GM19438 (cell line): ENCODE measurements around the gene CLCNKA.
A peak's percentile ranks its signal among the peaks of the same experiment; 100 is the strongest.
"Not testable (repeated sequence)": the region's sequence is repeated elsewhere in the genome, so short reads cannot be mapped to it uniquely, and the experiment has no call there.

Experiments used
- ATAC-seq: cut with Tn5 transposase; IDR thresholded peaks from one replicate; pipeline ENCODE4 v1.9.1; 2021; ENCODE audit warnings: low read depth; ENCODE audit not compliant: unreplicated experiment

The CLCNKA gene

DNA sequence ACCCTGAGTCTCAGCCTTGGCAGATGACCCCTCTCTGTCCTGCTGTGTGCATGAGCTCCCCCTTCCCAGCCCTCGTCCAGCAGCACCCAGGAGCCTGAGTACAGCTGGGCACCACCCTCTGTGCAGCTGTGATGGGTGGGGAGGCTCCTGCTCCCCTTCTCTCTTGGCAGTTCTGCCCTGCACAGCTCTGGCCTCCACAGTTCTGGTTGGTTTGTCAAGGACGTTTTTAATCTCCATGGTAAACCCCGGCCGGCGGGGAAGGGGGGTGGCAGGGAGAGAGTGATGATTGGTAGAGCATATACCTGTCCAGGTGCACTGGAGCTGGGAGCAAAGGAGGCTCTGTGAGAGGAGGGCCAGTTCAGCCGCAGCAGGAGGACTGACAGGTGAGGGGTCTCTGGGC, at the start of gene CLCNKA:
TSS of gene CLCNKA (plus strand) at position 356 of the 400 bp plus-strand sequence. CDS start 584 bp downstream, outside the sequence.
- no peak for ATAC-seq

DNA sequence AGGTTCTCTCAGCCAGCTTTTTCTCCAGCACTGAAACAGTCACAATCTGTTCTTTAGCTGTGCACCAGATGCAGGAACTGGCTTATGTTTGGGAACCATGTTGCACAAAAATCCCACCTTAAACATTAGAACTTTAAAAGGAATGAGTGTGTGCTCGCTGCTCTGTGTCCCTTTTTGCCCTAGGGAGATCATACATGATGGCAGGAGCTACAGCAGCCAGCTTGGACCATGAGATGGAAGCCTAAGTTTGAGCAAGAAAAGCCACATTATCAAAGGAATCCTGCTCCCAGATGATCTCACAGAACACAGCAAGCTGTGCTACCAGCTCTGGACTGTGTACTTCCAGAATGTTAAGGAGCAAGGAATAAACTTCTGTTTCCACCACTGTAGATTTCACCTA, 49.4 kb upstream of the CLCNKA start:
- no peak for ATAC-seq

- ATAC-seq = no peak
Measured at GRCh38 chr1:15973772-15974171, 48.1 kb upstream of the CLCNKA start.

DNA sequence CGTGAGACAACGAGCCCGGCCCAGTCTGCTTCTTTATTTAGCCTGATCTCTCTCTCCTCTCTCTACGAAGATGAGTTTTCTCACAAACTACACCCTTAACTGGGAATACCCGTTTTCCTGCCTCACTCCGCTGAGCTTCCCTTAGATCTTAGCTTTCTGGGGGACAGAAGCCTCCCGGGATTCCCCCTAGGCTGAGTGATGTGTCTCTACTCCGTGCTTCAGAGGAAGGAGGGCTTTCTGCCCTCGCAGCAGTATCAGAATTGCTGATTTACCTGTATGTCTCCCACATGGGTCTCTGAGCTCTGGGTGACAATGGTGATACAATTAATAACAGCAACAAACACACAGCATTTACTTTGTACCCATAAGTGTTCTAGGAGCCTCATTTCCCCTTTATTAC, 47.0 kb upstream of the CLCNKA start:
- ATAC-seq = peak; percentile 43

DNA sequence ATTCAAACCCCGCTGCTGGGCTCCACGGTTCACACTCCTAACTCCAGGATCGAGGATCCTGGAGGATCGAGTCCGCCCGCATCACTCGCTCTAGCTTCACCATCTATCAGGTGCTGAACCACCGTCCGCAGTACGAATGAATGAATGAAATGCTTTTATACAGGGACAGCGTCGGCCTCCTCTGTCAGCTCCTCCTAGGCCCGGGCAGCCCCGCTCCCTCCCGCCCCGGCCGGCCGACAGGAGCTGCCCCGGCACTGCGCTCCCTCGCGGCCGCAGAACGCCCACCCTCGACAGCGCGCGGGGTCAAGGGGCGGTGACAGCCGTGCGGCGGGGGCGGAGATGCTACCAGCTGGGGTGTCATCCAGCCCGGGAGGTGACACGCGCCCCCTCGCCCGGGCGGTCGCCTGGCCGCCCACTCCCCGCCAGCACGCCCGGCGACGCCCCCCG, 46.5 kb upstream of the CLCNKA start:
- ATAC-seq = peak; percentile 49

- ATAC-seq = peak; percentile 60
Measured at GRCh38 chr1:15975805-15976680, 45.8 kb upstream of the CLCNKA start, which contains the start of gene ZBTB17. ZBTB17 (minus strand) TSS chr1:15976101; CDS start chr1:15948495, 27,606 bp downstream.

GRCh38 chr1:15977947-15978346, 43.9 kb upstream of the CLCNKA start:
- not testable (repeated sequence) for ATAC-seq

DNA sequence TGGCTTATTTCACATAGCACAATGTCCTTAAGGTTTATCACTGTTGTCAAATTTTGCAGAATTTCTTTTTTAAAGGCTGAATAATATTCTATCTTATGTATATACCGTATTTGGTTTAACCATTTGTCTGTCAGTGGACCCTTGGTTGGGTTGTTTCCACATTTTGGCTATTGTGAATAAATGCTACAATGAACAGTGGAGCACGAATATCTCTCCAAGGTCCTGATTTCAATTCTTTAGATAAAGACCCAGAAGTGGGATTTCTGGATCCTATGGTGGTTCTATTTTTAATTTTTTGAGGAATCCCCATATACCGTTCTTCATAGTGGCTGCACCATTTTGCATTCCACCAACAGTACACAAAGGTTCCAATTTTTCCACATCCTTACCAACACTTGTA, 40.2 kb upstream of the CLCNKA start:
- no peak for ATAC-seq

DNA sequence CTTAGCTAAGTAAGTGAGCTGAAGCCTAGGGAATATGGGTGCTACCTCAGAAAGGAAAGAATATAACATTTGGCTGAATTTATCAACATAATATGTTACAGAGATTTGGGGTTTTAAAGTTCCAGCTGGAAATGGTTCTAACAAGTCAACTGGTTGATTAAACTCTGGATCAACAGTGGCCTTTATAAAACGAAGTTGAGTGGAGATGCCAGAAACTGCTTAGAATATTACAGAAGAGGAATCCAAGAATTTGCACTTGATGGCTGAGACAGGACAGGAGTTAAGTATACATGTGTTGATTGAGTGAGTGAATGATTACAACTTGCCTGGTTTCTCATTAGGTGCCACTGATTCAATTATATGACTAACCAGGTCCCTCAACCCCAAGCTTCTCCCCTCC, 38.6 kb upstream of the CLCNKA start:
- no peak for ATAC-seq

GRCh38 chr1:15985611-15986297, 36.1 kb upstream of the CLCNKA start:
- no peak for ATAC-seq

DNA sequence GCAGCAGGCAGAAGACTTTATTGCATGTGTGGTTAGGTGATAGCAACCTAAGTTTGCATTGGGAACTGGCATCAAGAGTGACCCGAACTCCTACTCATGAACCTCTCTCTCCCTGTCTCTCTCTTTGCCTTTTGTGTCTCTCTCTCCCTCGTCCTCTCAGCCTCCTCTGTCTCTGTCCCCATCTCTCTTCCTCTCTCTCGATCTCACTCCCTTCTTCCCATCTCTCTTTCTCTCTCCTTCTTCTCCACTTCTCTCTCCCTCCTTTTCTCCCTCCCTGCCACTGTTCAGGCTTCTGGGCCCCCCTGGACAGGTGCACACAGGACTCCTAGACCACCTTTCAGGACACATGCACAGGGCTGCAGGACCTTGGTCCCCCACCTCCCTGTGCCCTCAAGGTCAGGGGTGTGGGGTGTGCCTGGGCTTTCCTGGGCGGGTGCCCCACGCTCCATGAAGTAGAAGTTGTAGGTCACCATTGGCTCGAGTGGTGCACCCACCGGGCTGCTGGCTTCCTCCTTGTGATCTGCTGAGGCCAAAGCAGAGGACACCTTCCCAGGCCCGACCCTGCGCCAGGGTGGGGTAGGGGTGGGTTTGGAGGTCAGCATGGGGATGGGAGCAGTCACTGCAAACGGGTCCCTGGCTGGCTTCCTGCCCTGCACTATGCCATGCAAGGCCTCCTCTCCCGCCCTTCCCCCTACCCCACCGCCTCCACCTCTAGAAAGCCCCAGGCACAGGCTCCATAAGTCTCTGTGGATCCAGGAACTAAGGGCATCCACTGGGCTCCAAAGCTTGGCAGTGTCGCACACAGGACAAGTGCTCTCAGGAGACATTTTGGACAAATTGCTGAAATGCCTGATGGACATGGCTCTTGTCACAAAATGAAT, 32.7 kb upstream of the CLCNKA start:
- no peak for ATAC-seq

GRCh38 chr1:15989776-15990175, 32.1 kb upstream of the CLCNKA start:
- no peak for ATAC-seq

DNA sequence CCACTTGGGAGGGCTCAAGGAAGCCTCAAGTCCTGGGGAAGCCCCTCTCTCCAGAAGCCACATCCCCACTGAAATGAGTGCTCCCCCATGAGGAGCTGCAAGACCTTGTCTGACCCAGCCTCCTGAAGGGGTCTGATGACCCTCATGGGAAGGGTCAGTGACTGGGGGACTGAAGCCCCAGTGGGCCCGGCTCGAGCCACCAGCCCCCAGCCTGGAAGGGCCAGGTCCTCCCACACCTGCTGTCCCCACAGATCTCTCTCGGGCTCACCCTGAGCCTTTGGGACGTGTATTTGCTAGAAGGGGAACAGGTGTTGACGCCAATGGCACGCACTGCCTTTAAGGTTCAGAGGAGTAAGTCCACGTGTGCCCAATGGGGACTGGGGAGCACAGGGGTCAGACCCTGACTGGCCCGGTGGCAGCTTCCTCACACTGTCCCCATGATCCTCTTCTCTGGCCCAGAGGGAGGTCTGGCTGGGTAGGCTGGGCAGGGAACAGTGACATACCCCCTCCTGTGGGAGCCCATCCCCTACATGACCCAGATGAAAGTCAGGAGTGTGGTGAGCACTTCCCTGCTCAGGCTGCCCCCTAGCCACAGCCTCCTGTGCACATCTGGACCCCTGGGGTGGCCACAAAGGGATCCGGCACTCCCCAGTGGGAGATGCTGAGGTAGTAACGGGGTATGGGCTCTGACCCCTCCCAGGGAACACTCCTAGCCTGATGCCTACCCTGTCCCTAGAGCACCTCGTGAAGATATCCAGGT, 30.2 kb upstream of the CLCNKA start:
- no peak for ATAC-seq

DNA sequence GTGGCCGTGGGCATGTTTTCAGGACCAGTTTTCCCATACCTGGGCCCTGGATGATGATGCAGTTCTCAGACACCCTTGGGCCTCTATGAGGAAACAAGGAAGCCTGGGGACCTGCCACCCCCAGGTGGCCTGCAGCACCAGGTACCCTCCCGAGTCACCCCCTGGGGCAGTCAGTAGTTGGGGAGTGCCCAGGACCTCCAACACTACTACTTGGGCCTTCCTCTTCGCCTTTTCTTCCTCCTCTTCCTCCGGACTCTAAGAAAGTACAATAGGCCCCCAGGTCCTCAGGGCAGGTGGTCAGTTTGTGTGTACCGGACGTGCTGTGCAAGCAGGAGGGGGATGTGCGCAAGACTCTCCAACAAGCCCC, 29.7 kb upstream of the CLCNKA start:
- ATAC-seq = no peak

GRCh38 chr1:15992582-15993500, 29.0 kb upstream of the CLCNKA start:
- ATAC-seq = no peak

DNA sequence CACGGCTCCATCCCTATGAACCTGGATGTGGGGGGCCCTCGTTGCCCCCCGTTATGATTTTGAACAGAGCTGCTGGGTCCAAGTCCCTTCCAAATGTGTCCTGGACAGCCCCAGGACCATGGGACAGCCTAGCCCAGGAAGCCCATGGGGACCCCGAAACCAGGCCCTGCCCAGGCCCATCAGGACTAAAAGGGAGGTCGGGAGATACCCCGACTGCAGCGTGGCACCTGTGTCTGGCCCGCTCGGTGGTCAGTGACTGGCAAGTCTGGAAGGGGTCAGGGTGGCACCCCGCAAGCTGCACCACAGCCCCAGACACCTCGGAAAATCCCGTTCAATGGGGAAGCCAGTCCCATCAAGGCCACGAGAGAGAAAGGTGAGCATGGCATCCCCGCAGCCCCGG, 28.2 kb upstream of the CLCNKA start:
- ATAC-seq = no peak

DNA sequence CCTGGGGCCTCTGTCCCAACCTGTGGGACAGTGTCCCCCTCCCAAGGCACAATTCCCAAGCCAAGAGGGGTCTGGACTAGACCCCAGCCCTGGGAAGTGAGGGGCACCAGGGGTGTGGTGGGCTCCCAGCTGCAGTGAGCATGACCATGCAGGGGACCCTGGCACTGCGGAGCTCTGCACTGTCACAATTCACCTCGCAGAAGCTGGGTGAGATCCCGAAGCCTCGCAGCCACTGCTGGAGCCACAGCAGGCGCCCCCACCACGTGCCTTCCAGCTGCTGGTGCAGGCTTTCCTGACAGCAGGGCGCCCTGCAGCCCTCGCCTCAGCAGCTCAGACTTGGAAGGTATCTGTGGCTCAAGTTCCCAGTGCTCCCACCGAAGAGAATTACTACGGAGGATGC, 27.8 kb upstream of the CLCNKA start:
- ATAC-seq = no peak

- ATAC-seq = no peak
Measured at GRCh38 chr1:15994590-15995351, 27.1 kb upstream of the CLCNKA start.
